ENCODE results near the gene LARP1B.
"Not testable (repeated sequence)": the region's sequence is repeated elsewhere in the genome, so short reads cannot be mapped to it uniquely, and the experiment has no call there.

LARP1B gene

DNA sequence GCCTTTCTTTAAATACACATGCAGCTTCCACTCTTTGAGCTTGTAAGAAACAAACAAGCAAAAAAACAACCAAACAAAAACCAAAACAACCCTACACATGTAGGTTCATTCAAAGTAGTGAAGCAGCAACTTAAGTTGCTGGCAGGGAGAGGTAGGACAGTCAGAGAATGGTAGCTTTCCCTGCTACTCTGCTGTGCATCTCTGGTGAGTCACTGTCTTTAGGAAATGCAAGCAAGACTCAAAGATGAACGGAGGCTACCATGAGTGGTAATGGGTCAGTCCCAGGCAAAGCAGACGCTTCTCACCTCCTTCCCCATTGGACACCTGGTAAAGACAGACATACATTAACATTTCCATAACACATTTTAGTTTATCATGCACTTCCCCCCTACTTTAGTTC is 183.3 kb downstream of the LARP1B start (continued):
- TF ChIP-seq ZNF8 (CRISPR knock-in tag; IDR thresholded peaks at IDR 0.05): no peak
- no peak for TF ChIP-seq SNAI2 (CRISPR knock-in tag; IDR thresholded peaks at IDR 0.05)
- TF ChIP-seq, protein P1, sequence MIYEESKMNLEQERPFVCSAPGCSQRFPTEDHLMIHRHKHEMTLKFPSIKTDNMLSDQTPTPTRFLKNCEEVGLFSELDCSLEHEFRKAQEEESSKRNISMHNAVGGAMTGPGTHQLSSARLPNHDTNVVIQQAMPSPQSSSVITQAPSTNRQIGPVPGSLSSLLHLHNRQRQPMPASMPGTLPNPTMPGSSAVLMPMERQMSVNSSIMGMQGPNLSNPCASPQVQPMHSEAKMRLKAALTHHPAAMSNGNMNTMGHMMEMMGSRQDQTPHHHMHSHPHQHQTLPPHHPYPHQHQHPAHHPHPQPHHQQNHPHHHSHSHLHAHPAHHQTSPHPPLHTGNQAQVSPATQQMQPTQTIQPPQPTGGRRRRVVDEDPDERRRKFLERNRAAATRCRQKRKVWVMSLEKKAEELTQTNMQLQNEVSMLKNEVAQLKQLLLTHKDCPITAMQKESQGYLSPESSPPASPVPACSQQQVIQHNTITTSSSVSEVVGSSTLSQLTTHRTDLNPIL (CRISPR knock-in tag; IDR thresholded peaks at IDR 0.05; ENCODE audit: low read depth): no peak
- TF ChIP-seq, protein P2, sequence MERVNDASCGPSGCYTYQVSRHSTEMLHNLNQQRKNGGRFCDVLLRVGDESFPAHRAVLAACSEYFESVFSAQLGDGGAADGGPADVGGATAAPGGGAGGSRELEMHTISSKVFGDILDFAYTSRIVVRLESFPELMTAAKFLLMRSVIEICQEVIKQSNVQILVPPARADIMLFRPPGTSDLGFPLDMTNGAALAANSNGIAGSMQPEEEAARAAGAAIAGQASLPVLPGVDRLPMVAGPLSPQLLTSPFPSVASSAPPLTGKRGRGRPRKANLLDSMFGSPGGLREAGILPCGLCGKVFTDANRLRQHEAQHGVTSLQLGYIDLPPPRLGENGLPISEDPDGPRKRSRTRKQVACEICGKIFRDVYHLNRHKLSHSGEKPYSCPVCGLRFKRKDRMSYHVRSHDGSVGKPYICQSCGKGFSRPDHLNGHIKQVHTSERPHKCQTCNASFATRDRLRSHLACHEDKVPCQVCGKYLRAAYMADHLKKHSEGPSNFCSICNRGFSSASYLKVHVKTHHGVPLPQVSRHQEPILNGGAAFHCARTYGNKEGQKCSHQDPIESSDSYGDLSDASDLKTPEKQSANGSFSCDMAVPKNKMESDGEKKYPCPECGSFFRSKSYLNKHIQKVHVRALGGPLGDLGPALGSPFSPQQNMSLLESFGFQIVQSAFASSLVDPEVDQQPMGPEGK (CRISPR knock-in tag; IDR thresholded peaks at IDR 0.05; ENCODE audit: borderline replicate concordance): no peak
- no peak for TF ChIP-seq BACH2 (CRISPR knock-in tag; IDR thresholded peaks at IDR 0.05; ENCODE audit: borderline replicate concordance)
- TF ChIP-seq ESRRG (CRISPR knock-in tag; IDR thresholded peaks at IDR 0.05): no peak

DNA sequence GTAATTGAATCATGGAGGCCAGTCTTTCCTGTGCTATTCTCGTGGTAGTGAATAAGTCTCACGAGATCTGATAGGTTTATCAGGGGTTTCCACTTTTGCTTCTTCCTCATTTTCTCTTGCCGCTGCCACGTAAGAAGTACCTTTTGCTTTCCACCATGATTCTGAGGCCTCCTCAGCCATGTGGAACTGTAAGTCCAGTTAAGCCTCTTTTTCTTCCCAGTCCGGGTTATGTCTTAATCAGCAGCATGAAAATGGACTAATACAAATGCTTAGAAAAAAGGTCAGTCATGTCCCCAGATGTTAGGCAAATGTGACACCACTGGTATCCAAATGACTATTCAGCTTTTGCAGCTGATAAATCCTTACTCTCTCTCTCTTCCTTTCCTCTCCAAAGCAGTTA is 184.3 kb downstream of the LARP1B start:
- not testable (repeated sequence) for ATAC-seq

DNA sequence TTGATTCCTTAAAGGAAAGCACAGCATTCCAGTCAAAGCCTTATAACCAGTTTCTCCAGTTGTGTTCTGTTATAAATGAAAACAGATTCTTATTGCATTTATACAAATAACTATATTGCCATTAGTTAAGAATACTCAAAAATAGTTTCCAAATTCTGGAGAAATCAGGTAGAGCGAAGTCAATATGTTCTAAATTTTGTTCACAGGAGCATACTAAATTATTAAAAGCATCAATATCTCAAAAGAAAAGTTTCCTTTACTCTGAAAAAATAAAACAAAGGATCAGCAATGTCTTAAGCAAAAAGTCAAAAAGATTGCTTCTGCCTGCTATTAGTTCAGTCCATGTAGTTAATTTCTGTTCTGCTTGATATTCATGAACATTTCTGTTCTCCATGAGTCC is 186.8 kb downstream of the LARP1B start:
- no peak for ATAC-seq
- no peak for TF ChIP-seq TCF4 (CRISPR knock-in tag; IDR thresholded peaks at IDR 0.05; ENCODE audit: borderline replicate concordance)
- no peak for TF ChIP-seq OSR1 (CRISPR knock-in tag; IDR thresholded peaks at IDR 0.05)
- TF ChIP-seq ZNF8 (CRISPR knock-in tag; IDR thresholded peaks at IDR 0.05): no peak
- TF ChIP-seq ZNF565 (CRISPR knock-in tag; conservative IDR thresholded peaks at IDR 0.05; ENCODE audit: low read depth): no peak
- TF ChIP-seq TOX (CRISPR knock-in tag; IDR thresholded peaks at IDR 0.05; ENCODE audit: borderline replicate concordance): no peak
- no peak for TF ChIP-seq ZFP3 (CRISPR knock-in tag; IDR thresholded peaks at IDR 0.05)
- TF ChIP-seq SNAI2 (CRISPR knock-in tag; IDR thresholded peaks at IDR 0.05): no peak
- TF ChIP-seq PPARA (CRISPR knock-in tag; IDR thresholded peaks at IDR 0.05; ENCODE audit: borderline replicate concordance): no peak
- no peak for TF ChIP-seq CSDC2 (CRISPR knock-in tag; IDR thresholded peaks at IDR 0.05)
- TF ChIP-seq, protein P3, sequence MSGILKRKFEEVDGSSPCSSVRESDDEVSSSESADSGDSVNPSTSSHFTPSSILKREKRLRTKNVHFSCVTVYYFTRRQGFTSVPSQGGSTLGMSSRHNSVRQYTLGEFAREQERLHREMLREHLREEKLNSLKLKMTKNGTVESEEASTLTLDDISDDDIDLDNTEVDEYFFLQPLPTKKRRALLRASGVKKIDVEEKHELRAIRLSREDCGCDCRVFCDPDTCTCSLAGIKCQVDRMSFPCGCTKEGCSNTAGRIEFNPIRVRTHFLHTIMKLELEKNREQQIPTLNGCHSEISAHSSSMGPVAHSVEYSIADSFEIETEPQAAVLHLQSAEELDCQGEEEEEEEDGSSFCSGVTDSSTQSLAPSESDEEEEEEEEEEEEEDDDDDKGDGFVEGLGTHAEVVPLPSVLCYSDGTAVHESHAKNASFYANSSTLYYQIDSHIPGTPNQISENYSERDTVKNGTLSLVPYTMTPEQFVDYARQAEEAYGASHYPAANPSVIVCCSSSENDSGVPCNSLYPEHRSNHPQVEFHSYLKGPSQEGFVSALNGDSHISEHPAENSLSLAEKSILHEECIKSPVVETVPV (CRISPR knock-in tag; IDR thresholded peaks at IDR 0.05): no peak

DNA sequence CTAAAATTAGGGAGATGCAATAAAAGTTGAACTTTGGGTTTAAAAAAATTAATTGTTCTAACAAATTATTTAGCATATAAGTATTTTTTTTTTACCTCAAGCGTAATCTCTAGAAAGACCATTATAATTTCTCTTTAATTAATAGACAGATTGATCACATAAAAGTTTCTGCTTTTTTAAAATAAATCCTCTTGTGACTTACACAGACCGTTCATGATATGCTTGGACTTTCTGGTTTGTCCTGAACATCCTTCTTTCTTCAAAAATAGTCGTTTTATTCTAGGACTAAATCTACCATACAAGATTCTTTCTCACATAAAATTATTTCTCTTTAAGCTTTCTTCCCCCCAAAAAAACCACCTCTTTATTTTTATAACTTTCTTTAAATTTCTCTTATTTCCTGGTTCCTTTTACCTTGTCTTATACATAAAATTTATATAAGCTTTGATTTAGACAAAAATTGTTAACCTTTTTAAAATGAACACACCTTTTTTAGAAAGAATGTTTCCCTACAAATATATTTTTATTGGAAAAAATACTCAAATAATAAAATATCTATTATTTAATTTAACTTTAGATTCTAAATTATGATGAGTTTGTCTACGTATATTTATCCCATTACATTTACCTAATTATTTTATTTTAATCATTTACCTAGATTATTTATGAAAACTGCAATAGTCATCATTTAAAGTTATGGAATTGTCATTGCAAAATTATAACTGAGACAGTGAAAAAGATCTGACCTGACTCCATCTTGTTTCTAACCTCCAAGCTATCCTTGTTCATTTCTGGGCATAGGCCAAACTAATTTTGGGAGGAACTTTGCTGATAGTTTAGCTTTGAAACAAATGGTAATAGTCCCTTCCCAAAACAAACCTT is 188.9 kb downstream of the LARP1B start:
- TF ChIP-seq, protein P4, sequence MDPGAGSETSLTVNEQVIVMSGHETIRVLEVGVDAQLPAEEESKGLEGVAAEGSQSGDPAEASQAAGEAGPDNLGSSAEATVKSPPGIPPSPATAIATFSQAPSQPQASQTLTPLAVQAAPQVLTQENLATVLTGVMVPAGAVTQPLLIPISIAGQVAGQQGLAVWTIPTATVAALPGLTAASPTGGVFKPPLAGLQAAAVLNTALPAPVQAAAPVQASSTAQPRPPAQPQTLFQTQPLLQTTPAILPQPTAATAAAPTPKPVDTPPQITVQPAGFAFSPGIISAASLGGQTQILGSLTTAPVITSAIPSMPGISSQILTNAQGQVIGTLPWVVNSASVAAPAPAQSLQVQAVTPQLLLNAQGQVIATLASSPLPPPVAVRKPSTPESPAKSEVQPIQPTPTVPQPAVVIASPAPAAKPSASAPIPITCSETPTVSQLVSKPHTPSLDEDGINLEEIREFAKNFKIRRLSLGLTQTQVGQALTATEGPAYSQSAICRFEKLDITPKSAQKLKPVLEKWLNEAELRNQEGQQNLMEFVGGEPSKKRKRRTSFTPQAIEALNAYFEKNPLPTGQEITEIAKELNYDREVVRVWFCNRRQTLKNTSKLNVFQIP (CRISPR knock-in tag; IDR thresholded peaks at IDR 0.05; ENCODE audit: borderline replicate concordance, low read depth): no peak
- TF ChIP-seq ZNF70 (CRISPR knock-in tag; IDR thresholded peaks at IDR 0.05): no peak
- no peak for TF ChIP-seq TCF4 (CRISPR knock-in tag; IDR thresholded peaks at IDR 0.05; ENCODE audit: borderline replicate concordance)
- TF ChIP-seq PPARA (CRISPR knock-in tag; IDR thresholded peaks at IDR 0.05; ENCODE audit: borderline replicate concordance): no peak
- no peak for TF ChIP-seq ISL1 (CRISPR knock-in tag; IDR thresholded peaks at IDR 0.05)
- no peak for ATAC-seq

DNA sequence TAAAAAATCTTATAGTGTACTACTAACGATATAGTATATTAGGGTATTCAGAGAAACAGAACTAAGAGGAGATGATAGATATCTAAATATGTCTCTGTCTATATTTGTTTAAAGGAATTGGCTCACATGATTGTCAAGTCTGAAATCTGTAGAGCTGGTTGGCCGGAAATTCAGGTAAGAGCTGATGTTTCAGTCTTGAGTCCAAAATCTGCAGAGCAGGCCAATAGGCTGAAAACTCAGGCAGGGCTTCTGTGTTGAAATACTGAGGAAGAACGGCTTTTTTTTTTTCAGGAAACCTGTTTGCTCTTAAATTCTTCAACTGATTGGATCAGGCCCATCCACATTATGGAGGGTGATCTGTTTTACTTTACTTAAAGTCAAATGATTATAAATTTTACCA is 194.8 kb downstream of the LARP1B start:
- ATAC-seq: no peak
- TF ChIP-seq ARNTL (CRISPR knock-in tag; IDR thresholded peaks at IDR 0.05; ENCODE audit: borderline replicate concordance, low read depth): no peak

DNA sequence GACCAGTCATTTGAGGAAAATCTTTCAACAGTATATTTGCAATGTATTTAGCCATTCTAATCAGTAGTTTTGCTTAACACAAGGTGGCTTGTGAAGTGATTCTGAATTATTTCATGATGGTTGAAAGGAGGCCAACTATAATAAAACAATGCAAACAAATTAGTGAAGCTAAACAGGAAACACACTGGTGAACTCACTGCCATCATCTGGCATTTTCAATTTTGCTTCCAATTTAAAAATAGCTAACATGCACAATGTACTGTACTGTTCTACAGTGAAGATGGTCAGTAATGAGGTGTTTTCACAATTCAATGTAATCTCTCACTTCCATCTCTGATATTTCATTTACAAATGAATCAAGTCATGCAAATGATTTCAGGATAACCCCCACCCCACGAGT is 195.4 kb downstream of the LARP1B start:
- ATAC-seq: no peak
- no peak for TF ChIP-seq ZNF565 (CRISPR knock-in tag; conservative IDR thresholded peaks at IDR 0.05; ENCODE audit: low read depth)
- TF ChIP-seq, protein P2 (CRISPR knock-in tag; IDR thresholded peaks at IDR 0.05; ENCODE audit: borderline replicate concordance): no peak
- no peak for TF ChIP-seq BACH2 (CRISPR knock-in tag; IDR thresholded peaks at IDR 0.05; ENCODE audit: borderline replicate concordance)
- TF ChIP-seq, protein P3 (CRISPR knock-in tag; IDR thresholded peaks at IDR 0.05): no peak
- TF ChIP-seq PPARA (CRISPR knock-in tag; IDR thresholded peaks at IDR 0.05; ENCODE audit: borderline replicate concordance): no peak
- TF ChIP-seq ZFP3 (CRISPR knock-in tag; IDR thresholded peaks at IDR 0.05): no peak
- TF ChIP-seq ZNF70 (CRISPR knock-in tag; IDR thresholded peaks at IDR 0.05): no peak
- TF ChIP-seq CSDC2 (CRISPR knock-in tag; IDR thresholded peaks at IDR 0.05): no peak
- TF ChIP-seq, protein P4 (CRISPR knock-in tag; IDR thresholded peaks at IDR 0.05; ENCODE audit: borderline replicate concordance, low read depth): no peak

All from SK-N-SH treated with all-trans-retinoic acid at 6 μM for 48 hours (cell line).